C4-2B (cell line): ENCODE measurements around the gene OSER1.
"Not testable (repeated sequence)": the region's sequence is repeated elsewhere in the genome, so short reads cannot be mapped to it uniquely, and the experiment has no call there.

Experiments
- H3K27ac ChIP-seq: fragments of 450-650 bp; 2 replicates; pipeline ENCODE4 v1.5.1; 2017
- CTCF ChIP-seq: fragments of 450-650 bp; conservative IDR thresholded peaks from 2 replicates; pipeline ENCODE4 v1.5.1; 2017; ENCODE audit warnings: mild to moderate bottlenecking
- ZFX ChIP-seq: fragments of 450-650 bp; IDR thresholded peaks from 2 replicates; pipeline ENCODE4 v1.6.1; 2017

The OSER1 gene

GRCh38 chr20:44233436-44234016 is 23.0 kb upstream of the OSER1 start:
- H3K27ac ChIP-seq = no peak overlapping the region
- TF ChIP-seq ZFX = no peak
- TF ChIP-seq CTCF = no peak

GRCh38 chr20:44232469-44232856 is 21.9 kb upstream of the OSER1 start:
- not testable (repeated sequence) for H3K27ac ChIP-seq

- TF ChIP-seq ZFX (no peak), CTCF (no peak)
- no peak overlapping the region for H3K27ac ChIP-seq
Measured at GRCh38 chr20:44231713-44232468, 21.3 kb upstream of the OSER1 start.

GRCh38 chr20:44231193-44231592 is 20.6 kb upstream of the OSER1 start:
- H3K27ac ChIP-seq = no peak overlapping the region
- TF ChIP-seq ZFX = no peak
- no peak for TF ChIP-seq CTCF

- no peak for TF ChIP-seq ZFX
- TF ChIP-seq CTCF = no peak
- no peak overlapping the region for H3K27ac ChIP-seq
Measured at GRCh38 chr20:44228465-44229258, 18.1 kb upstream of the OSER1 start.

GRCh38 chr20:44224637-44225036 is 14.1 kb upstream of the OSER1 start:
- H3K27ac ChIP-seq = no peak overlapping the region
- TF ChIP-seq ZFX = no peak

- H3K27ac ChIP-seq = no peak overlapping the region
- TF ChIP-seq CTCF (no peak), ZFX (no peak)
Measured at GRCh38 chr20:44223721-44224120, 13.2 kb upstream of the OSER1 start.

GRCh38 chr20:44222633-44223368 is 12.2 kb upstream of the OSER1 start:
- TF ChIP-seq CTCF = no peak
- no peak for TF ChIP-seq ZFX
- H3K27ac ChIP-seq = no peak overlapping the region
